Vagina (tissue), 2 donors: ENCODE measurements around the gene COQ3. TPM values are rescaled to one million over a fixed set of nuclear protein-coding genes. Genes with fewer than 3 reads are reported as not detected.
A peak's percentile ranks its signal among the peaks of the same experiment; 100 is the strongest.

Experiments
- DNase-seq, 2 donors: peaks; one replicate each; pipeline ENCODE4 v3.0.0-alpha.2; 2017; ENCODE audit errors: extremely low spot score in 2 of 2
- H3K27ac ChIP-seq: fragments of 200-600 bp; sonication (generic); one replicate; pipeline ENCODE4 v1.5.1; 2019
- H3K27me3 ChIP-seq: fragments of 200-600 bp; sonication (generic); one replicate; pipeline ENCODE4 v1.5.1; 2019
- H3K36me3 ChIP-seq, 2 donors: fragments of 200-600 bp; sonication (generic); one replicate each; pipeline ENCODE4 v1.5.1; 2017 to 2019
- H3K4me1 ChIP-seq: fragments of 200-600 bp; sonication (generic); one replicate; pipeline ENCODE4 v1.5.1; 2019
- H3K4me3 ChIP-seq, 2 donors: fragments of 200-600 bp; sonication (generic); 1 replicate in 1 of 2; 2 replicates in 1 of 2; pipeline ENCODE4 v1.5.1; 2016 to 2019
- H3K9me3 ChIP-seq: fragments of 200-600 bp; sonication (generic); one replicate; pipeline ENCODE4 v1.5.1; 2019
- CTCF ChIP-seq, 3 experiments: fragments of 450-650 bp in 2 of 3; fragments of 200-600 bp in 1 of 3; sonication (generic) in 1 of 3; IDR thresholded peaks; one replicate each; pipeline ENCODE4 v1.5.1; 2017 to 2019; ENCODE audit warnings: antibody characterized with exemption in 3 of 3, mild to moderate bottlenecking in 2 of 3, moderate library complexity in 2 of 3
- POLR2A ChIP-seq, 2 donors: fragments of 450-650 bp; IDR thresholded peaks; one replicate each; pipeline ENCODE4 v1.6.1; 2017; ENCODE audit warnings: antibody characterized with exemption in 2 of 2, mild to moderate bottlenecking in 2 of 2, moderate library complexity in 2 of 2
- POLR2AphosphoS5 ChIP-seq, 2 donors: sonication (generic); formaldehyde crosslinking; IDR thresholded peaks; one replicate each; pipeline ENCODE4 v1.9.0; 2017; ENCODE audit warnings: antibody characterized with exemption in 2 of 2, mild to moderate bottlenecking in 2 of 2, low read depth in 1 of 2; ENCODE audit not compliant: insufficient read depth in 1 of 2
- intact Hi-C: fragments of 100-400 bp; cut with DNase I; formaldehyde crosslinking; loops from one replicate; pipeline ENCODE4 v1.15.1; 2023
- total RNA-seq: library from RNA; depleted of rRNA; stranded (reverse); fragments of >200 nt; gene quantifications from one replicate; pipeline ENCODE4 v1.2.3, GENCODE V29; 2016

The COQ3 gene
- total RNA-seq, 1 donor from 2014 or later, result 3.7 TPM

DNA sequence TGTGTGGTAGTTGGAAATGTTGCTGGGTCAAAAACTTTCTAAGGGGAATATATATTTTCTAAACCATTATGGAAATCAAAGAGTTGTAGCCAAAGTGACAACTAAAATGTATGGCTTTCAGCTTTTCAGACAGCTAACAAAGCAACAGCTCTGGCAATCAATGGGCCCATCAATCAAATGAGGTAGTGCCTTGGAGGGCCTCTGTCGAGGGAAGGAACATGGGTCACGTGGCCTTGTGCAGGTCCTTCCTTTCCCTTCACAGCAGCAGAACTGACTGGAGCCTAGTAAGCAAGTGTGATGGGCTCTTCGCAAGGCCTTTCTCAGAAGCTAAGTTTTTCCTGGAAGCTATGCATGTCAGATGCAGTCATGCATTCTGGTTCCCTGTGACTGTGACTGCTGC, 62.5 kb downstream of the COQ3 start:
- Histone ChIP-seq H3K36me3 (no peaks in the 10 kb centered on the region), H3K27me3 (no peaks in the 10 kb centered on the region), H3K9me3 (no peaks in the 10 kb centered on the region), H3K4me3 (no peak overlapping the region), H3K27ac (no peak overlapping the region), H3K4me1 (no peaks in the 10 kb centered on the region)
- intact Hi-C loops, result no loop called here
- TF ChIP-seq CTCF (IDR thresholded peaks at IDR 0.05) (no peak), POLR2AphosphoS5 (IDR thresholded peaks at IDR 0.05; ENCODE audit: insufficient read depth in 1 of 2, low read depth in 1 of 2) (no peak)
- no peak for DNase-seq

DNA sequence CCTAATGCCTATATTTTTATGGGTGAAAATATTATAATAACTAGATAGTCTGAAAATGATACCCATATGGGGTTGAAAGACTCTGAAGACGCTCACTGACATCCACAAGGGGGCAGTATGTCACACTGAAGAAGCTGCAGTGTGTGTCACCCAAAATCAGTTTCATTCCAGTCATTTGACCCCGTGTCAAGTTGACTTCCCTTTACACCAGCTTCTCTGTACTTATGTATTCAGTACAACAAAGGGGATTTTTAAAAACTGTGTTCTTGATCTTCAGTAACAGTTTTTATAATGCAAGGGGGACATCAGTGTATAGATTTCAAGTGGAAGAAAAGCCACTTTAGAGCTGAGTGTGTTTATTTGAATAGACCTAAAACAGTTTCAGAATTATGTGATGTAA, 63.8 kb downstream of the COQ3 start:
- no peak for DNase-seq
- Histone ChIP-seq H3K9me3 (no peaks in the 10 kb centered on the region), H3K4me1 (no peaks in the 10 kb centered on the region), H3K4me3 (no peak overlapping the region), H3K36me3 (no peaks in the 10 kb centered on the region), H3K27me3 (no peaks in the 10 kb centered on the region), H3K27ac (no peak overlapping the region)
- intact Hi-C loops, result no loop called here
- TF ChIP-seq POLR2A (IDR thresholded peaks at IDR 0.05) (no peak), CTCF (IDR thresholded peaks at IDR 0.05) (peak in 2 of 3 experiments; percentile 34 to 50), POLR2AphosphoS5 (IDR thresholded peaks at IDR 0.05; ENCODE audit: insufficient read depth in 1 of 2, low read depth in 1 of 2) (no peak)

DNA sequence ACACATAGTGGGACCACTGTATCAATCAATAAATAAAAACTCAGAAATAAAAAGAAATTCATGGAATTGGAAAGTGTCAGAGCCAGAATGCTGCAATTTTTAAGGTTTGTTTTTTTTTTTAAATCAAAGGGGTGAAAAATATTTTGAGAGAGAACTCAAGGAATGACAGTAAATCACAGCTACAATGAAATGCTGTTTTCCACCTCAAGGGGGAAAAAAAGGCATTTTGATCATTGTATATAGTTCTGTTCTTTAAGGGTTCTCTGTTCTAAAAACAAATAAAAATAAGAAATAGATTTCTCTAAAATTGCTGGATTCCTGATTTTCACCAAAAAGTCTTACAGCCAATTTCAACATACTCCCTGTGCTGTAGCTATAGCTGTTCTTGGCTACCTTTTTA, 69.0 kb downstream of the COQ3 start:
- H3K27me3 ChIP-seq, result no peaks in the 10 kb centered on the region
- TF ChIP-seq CTCF (IDR thresholded peaks at IDR 0.05) (no peak), POLR2AphosphoS5 (IDR thresholded peaks at IDR 0.05; ENCODE audit: insufficient read depth in 1 of 2, low read depth in 1 of 2) (no peak), POLR2A (IDR thresholded peaks at IDR 0.05) (no peak)
- no peak overlapping the region for H3K27ac ChIP-seq
- no peaks in the 10 kb centered on the region for H3K9me3 ChIP-seq
- no peaks in the 10 kb centered on the region for H3K36me3 ChIP-seq
- intact Hi-C loops, result no loop called here
- H3K4me1 ChIP-seq, result no peaks in the 10 kb centered on the region
- DNase-seq, result no peak
- no peak overlapping the region for H3K4me3 ChIP-seq

Other genes starting within 250 kb of the COQ3 start
- gene FAXC, start 44.5 kb downstream of the COQ3 start, total RNA-seq, result 6.6 TPM
- gene PNISR, start 31.1 kb upstream of the COQ3 start, total RNA-seq, result 133 TPM
- 14.0 TPM for gene USP45, start 121.2 kb upstream of the COQ3 start, total RNA-seq
- gene CCNC, start 174.5 kb upstream of the COQ3 start, total RNA-seq, result 47.4 TPM
- not detected for gene PRDM13, start 212.6 kb upstream of the COQ3 start, total RNA-seq